Stimulated activated naive CD4-positive, alpha-beta T cell (primary cell): ENCODE measurements around the gene MRPS12.
"Not testable (repeated sequence)": the region's sequence is repeated elsewhere in the genome, so short reads cannot be mapped to it uniquely, and the experiment has no call there.

ENCODE experiments used
- DNase-seq, 6 experiments: peaks; one replicate each; lab custom pipeline; 2025; lab: John Stamatoyannopoulos, UW

Gene MRPS12

GRCh38 chr19:38939957-38940356 lies 9.2 kb downstream of the MRPS12 start:
- no peak for DNase-seq

GRCh38 chr19:38941466-38941865 lies 10.7 kb downstream of the MRPS12 start:
- not testable (repeated sequence) for DNase-seq

GRCh38 chr19:38941979-38942378 lies 11.2 kb downstream of the MRPS12 start:
- no peak for DNase-seq

GRCh38 chr19:38942471-38943181 lies 11.9 kb downstream of the MRPS12 start:
- DNase-seq = no peak

- DNase-seq = no peak
These were observed 14.3 kb downstream of the MRPS12 start for GRCh38 chr19:38944981-38945506.

- peak in 1 of 6 experiments; percentile 2 for DNase-seq
These were observed 15.0 kb downstream of the MRPS12 start for GRCh38 chr19:38945562-38946228.

GRCh38 chr19:38946229-38947010 lies 15.7 kb downstream of the MRPS12 start:
- DNase-seq = no peak

- peak; percentile 49 to 75 (median 70) for DNase-seq
These were observed 19.0 kb downstream of the MRPS12 start for GRCh38 chr19:38949580-38950367.

- DNase-seq = no peak
These were observed 20.4 kb downstream of the MRPS12 start for GRCh38 chr19:38951187-38951586.

- peak in 4 of 6 experiments; percentile 4 to 37 (median 19) for DNase-seq
These were observed 21.8 kb downstream of the MRPS12 start for GRCh38 chr19:38952395-38953165.

- DNase-seq = no peak
These were observed 22.9 kb downstream of the MRPS12 start for GRCh38 chr19:38953677-38954076.

GRCh38 chr19:38956264-38956663 lies 25.5 kb downstream of the MRPS12 start:
- no peak for DNase-seq

GRCh38 chr19:38958301-38958700 lies 27.6 kb downstream of the MRPS12 start:
- no peak for DNase-seq

GRCh38 chr19:38959618-38960017 lies 28.9 kb downstream of the MRPS12 start:
- DNase-seq = no peak

- no peak for DNase-seq
These were observed 34.0 kb downstream of the MRPS12 start for GRCh38 chr19:38964738-38965137.

GRCh38 chr19:38966149-38966548 lies 35.4 kb downstream of the MRPS12 start:
- DNase-seq = not testable (repeated sequence)

- no peak for DNase-seq
These were observed 40.2 kb downstream of the MRPS12 start for GRCh38 chr19:38970664-38971532.

- DNase-seq = no peak
These were observed 40.9 kb downstream of the MRPS12 start for GRCh38 chr19:38971672-38972071.

- DNase-seq = no peak
These were observed 44.0 kb downstream of the MRPS12 start for GRCh38 chr19:38974624-38975213.
